ENCODE data around the gene MICU2.
A peak's percentile ranks its signal among the peaks of the same experiment; 100 is the strongest.

Gene MICU2

GRCh38 chr13:21603531-21604448 is at the start of gene MICU2:
Gene MICU2, minus strand, starts transcription at chr13:21604170. Its CDS starts 22 bp downstream, at chr13:21604148.
- DNase-seq = peak; percentile 97

GRCh38 chr13:21641629-21642028 is 37.7 kb upstream of the MICU2 start:
- DNase-seq = no peak

GRCh38 chr13:21639561-21639960 is 35.6 kb upstream of the MICU2 start:
- DNase-seq = no peak

- peak; percentile 43 for DNase-seq
These were observed 34.6 kb upstream of the MICU2 start for GRCh38 chr13:21638319-21639282.

- no peak for DNase-seq
These were observed 33.3 kb upstream of the MICU2 start for GRCh38 chr13:21637296-21637695.

GRCh38 chr13:21636656-21637055 is 32.7 kb upstream of the MICU2 start:
- no peak for DNase-seq

GRCh38 chr13:21632196-21632595 is 28.2 kb upstream of the MICU2 start:
- DNase-seq = no peak

- DNase-seq = peak; percentile 51
These were observed 21.4 kb upstream of the MICU2 start for GRCh38 chr13:21625366-21625765.

GRCh38 chr13:21620861-21621260 is 16.9 kb upstream of the MICU2 start:
- DNase-seq = peak; percentile 46

GRCh38 chr13:21619633-21620220 is 15.8 kb upstream of the MICU2 start:
- DNase-seq = no peak

- DNase-seq = no peak
These were observed 12.9 kb upstream of the MICU2 start for GRCh38 chr13:21616880-21617279.

GRCh38 chr13:21616205-21616866 is 12.4 kb upstream of the MICU2 start:
- DNase-seq = no peak

GRCh38 chr13:21615427-21615826 is 11.5 kb upstream of the MICU2 start:
- peak; percentile 23 for DNase-seq

GRCh38 chr13:21613791-21614190 is 9.8 kb upstream of the MICU2 start:
- DNase-seq = peak; percentile 15

- DNase-seq = no peak
These were observed 7.4 kb upstream of the MICU2 start for GRCh38 chr13:21611385-21611784.

- DNase-seq = no peak
These were observed 6.7 kb upstream of the MICU2 start for GRCh38 chr13:21610687-21611086.

- no peak for DNase-seq
These were observed 5.0 kb upstream of the MICU2 start for GRCh38 chr13:21608961-21609360.

GRCh38 chr13:21606796-21607195 is 2.8 kb upstream of the MICU2 start:
- no peak for DNase-seq

GRCh38 chr13:21606251-21606650 is 2.3 kb upstream of the MICU2 start:
- DNase-seq = no peak

- DNase-seq = no peak
These were observed 7.2 kb downstream of the MICU2 start for GRCh38 chr13:21596722-21597121.

GRCh38 chr13:21595546-21595822 is 8.5 kb downstream of the MICU2 start:
- no peak for DNase-seq

- no peak for DNase-seq
These were observed 9.0 kb downstream of the MICU2 start for GRCh38 chr13:21594715-21595545.

Measured in NCI-H82 (cell line).